Measurements from ENCODE around the gene KLHL3. TPM values are rescaled to one million over a fixed set of nuclear protein-coding genes. Genes with fewer than 3 reads are reported as not detected.
A peak's percentile ranks its signal among the peaks of the same experiment; 100 is the strongest.

The KLHL3 gene
- total and polyA plus RNA-seq, 2 experiments from 2014 or later: 4.9 to 10.8 TPM

- no peaks in the 10 kb centered on the region; the same call in 1 of the 2 replicates for H4K20me1 ChIP-seq (replicated peaks; ENCODE audit: insufficient read depth)
- H3K27me3 ChIP-seq (ENCODE audit: insufficient read depth): no peaks in the 10 kb centered on the region
- peaks cover 8% of the 10 kb centered on the region; the same call in 1 of the 2 replicates for H3K4me1 ChIP-seq (ENCODE audit: insufficient read depth)
- no peak for DNase-seq (ENCODE audit: low spot score)
- Mint-ChIP-seq H3K27me3 (ENCODE audit: insufficient read depth, low read depth, poor library complexity) (no peaks in the 10 kb centered on the region), H3K9me3 (no peaks in the 10 kb centered on the region), H3K4me3 (no peak overlapping the region), H3K36me3 (ENCODE audit: low read depth) (peaks cover 13% of the 10 kb centered on the region), H3K27ac (no peak overlapping the region; the same call in 1 of the 2 replicates), H3K4me1 (peaks cover 13% of the 10 kb centered on the region)
- no peak for TF ChIP-seq NANOG (IDR thresholded peaks at IDR 0.05; ENCODE audit: borderline replicate concordance)
- no peak for TF ChIP-seq REST (IDR thresholded peaks at IDR 0.05; ENCODE audit: unreplicated experiment)
- TF ChIP-seq ZNF331 (CRISPR knock-in tag; IDR thresholded peaks at IDR 0.05; ENCODE audit: low read depth): no peak
- no peak for TF ChIP-seq EZH2 (IDR thresholded peaks at IDR 0.05; ENCODE audit: low read depth, unreplicated experiment)
- TF ChIP-seq CREB1 (CRISPR knock-in tag; IDR thresholded peaks at IDR 0.05; ENCODE audit: low read depth): no peak
- TF ChIP-seq CTCF (conservative IDR thresholded peaks at IDR 0.05; ENCODE audit: low read depth in 2 of 2): no peak
- no peak for TF ChIP-seq ETS1 (IDR thresholded peaks at IDR 0.05)
- no peak for TF ChIP-seq POLR2AphosphoS5 (IDR thresholded peaks at IDR 0.05; ENCODE audit: low read depth)
- no peak for TF ChIP-seq EZH2phosphoT487 (IDR thresholded peaks at IDR 0.05; ENCODE audit: unreplicated experiment)
- no peak for TF ChIP-seq ZNF114 (CRISPR knock-in tag; IDR thresholded peaks at IDR 0.05)
- no peak for TF ChIP-seq ZNF462 (CRISPR knock-in tag; IDR thresholded peaks at IDR 0.05)
- TF ChIP-seq JUNB (IDR thresholded peaks at IDR 0.05; ENCODE audit: unreplicated experiment): no peak
- no peaks in the 10 kb centered on the region for H3K9me2 ChIP-seq (ENCODE audit: insufficient read depth)
- no peaks in the 10 kb centered on the region for H3K79me2 ChIP-seq (replicated peaks; ENCODE audit: insufficient read depth)
- no peak overlapping the region for H3K4me3 ChIP-seq
- H3K27ac ChIP-seq (ENCODE audit: low read depth): peak overlapping the region; percentile 81; the same call in 1 of the 2 replicates
- no peak overlapping the region for H2AFZ ChIP-seq
- no peaks in the 10 kb centered on the region for H3K36me3 ChIP-seq (ENCODE audit: insufficient read depth)
- ATAC-seq: peak; percentile 73
- H3K4me2 ChIP-seq: no peak overlapping the region
- no peaks in the 10 kb centered on the region for H3F3A ChIP-seq (replicated peaks; ENCODE audit: low read depth)
Observed at GRCh38 chr5:137630216-137630971, 105.5 kb downstream of the KLHL3 start.

Measured in GM23338 (cell line).